ENCODE data around the gene ATP5MC2.

GRCh38 chr12:53664936-53665335 lies 10.9 kb downstream of the ATP5MC2 start:
- TF ChIP-seq CTCF (IDR thresholded peaks at IDR 0.05; ENCODE audit: low read depth, low read length) (no peak), EZH2phosphoT487 (IDR thresholded peaks at IDR 0.05; ENCODE audit: low read depth) (no peak)
